Measurements from ENCODE around the gene PEA15. TPM values are rescaled to one million over a fixed set of nuclear protein-coding genes. Genes with fewer than 3 reads are reported as not detected.

Gene PEA15
- total and polyA plus RNA-seq, 2 donors (not counting 3 experiments of a cell fraction or from before 2014, with no cell fraction given): 250 to 304 TPM

DNA sequence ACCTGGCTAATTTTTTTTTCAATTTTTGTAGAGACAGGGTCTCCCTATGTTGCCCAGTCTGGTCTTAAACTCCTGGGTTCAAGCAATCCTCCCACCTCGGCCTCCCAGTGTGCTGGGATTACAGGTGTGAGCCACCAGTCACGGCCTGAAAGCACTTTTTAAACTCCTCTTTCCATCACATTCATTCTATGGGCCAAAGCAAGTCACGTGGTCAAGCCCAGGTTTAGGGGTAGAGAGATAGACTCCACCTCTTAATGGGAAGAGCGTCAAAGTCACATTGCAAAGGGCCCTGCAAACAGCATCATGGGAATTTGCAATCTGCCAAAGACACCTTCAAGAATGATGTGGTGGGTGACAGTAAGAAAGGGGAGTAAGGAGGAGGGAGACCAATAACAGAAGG is 46.6 kb upstream of the PEA15 start:
- dilution Hi-C loops (cut with MboI; ENCODE audit: extremely low pct_ligation_motif_present, low sequenced_read_pairs): no loop called here
- TF ChIP-seq POLR2A (IDR thresholded peaks at IDR 0.05; ENCODE audit: low read depth, low read length): no peak
- TF ChIP-seq JUN (IDR thresholded peaks at IDR 0.05; ENCODE audit: borderline replicate concordance, insufficient read depth, insufficient read length, low read depth): no peak
- TF ChIP-seq, protein P1, sequence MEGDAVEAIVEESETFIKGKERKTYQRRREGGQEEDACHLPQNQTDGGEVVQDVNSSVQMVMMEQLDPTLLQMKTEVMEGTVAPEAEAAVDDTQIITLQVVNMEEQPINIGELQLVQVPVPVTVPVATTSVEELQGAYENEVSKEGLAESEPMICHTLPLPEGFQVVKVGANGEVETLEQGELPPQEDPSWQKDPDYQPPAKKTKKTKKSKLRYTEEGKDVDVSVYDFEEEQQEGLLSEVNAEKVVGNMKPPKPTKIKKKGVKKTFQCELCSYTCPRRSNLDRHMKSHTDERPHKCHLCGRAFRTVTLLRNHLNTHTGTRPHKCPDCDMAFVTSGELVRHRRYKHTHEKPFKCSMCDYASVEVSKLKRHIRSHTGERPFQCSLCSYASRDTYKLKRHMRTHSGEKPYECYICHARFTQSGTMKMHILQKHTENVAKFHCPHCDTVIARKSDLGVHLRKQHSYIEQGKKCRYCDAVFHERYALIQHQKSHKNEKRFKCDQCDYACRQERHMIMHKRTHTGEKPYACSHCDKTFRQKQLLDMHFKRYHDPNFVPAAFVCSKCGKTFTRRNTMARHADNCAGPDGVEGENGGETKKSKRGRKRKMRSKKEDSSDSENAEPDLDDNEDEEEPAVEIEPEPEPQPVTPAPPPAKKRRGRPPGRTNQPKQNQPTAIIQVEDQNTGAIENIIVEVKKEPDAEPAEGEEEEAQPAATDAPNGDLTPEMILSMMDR (IDR thresholded peaks at IDR 0.05; ENCODE audit: extremely low read depth in 1 of 2, insufficient read depth in 1 of 2, low read depth in 1 of 2, low read length in 2 of 2): no peak
- TF ChIP-seq FOS (IDR thresholded peaks at IDR 0.05; ENCODE audit: borderline replicate concordance, insufficient read depth, low read length): no peak
- no peak for TF ChIP-seq MYC (IDR thresholded peaks at IDR 0.05; ENCODE audit: low read depth, low read length)
- TF ChIP-seq POLR2AphosphoS5 (IDR thresholded peaks at IDR 0.05; ENCODE audit: insufficient read depth, low read depth, low read length): no peak
- no peak for TF ChIP-seq EZH2 (IDR thresholded peaks at IDR 0.05; ENCODE audit: borderline replicate concordance, low read depth, low read length, severe bottlenecking)
- H3K36me3 ChIP-seq (ENCODE audit: control insufficient read depth in 2 of 2, extremely low read depth in 1 of 2, insufficient read depth in 2 of 2, low read length in 2 of 2): no peaks in the 10 kb centered on the region

More for the DNA sequence above, 46.6 kb upstream of the PEA15 start:
- DNase-seq (ENCODE audit: low read depth, low spot score) (no peak), FAIRE-seq (no peak)
- H3K9ac ChIP-seq (replicated peaks; ENCODE audit: extremely low read depth, insufficient read depth, low read length): no peak overlapping the region
- H3K9me3 ChIP-seq (replicated peaks; ENCODE audit: control insufficient read depth, insufficient read depth, low read length): no peaks in the 10 kb centered on the region
- H3K79me2 ChIP-seq (ENCODE audit: control insufficient read depth, insufficient read depth, low read length): no peaks in the 10 kb centered on the region
- H3K27me3 ChIP-seq (ENCODE audit: control insufficient read depth in 2 of 2, insufficient read depth in 2 of 2, low read length in 2 of 2): peaks cover 10 to 13% of the 10 kb centered on the region in 2 experiments
- H2AFZ ChIP-seq (ENCODE audit: low read depth, low read length): no peak overlapping the region
- intact Hi-C loops (cut with micrococcal nuclease): no loop called here
- H3K4me1 ChIP-seq (ENCODE audit: control insufficient read depth, extremely low read depth, insufficient read depth, low read length): no peaks in the 10 kb centered on the region
- no peak overlapping the region for H3K4me2 ChIP-seq (ENCODE audit: insufficient read depth, low read length)
- ChIA-PET CTCF (interaction anchor here (1.1 to 1.2 kb wide), 2 partner anchors 9 to 35 kb away, joined by 3 read pairs; no protein-coding TSS in a partner anchor), POLR2A (no interaction called here)
- no peaks in the 10 kb centered on the region for H3K9me1 ChIP-seq (replicated peaks; ENCODE audit: control insufficient read depth, extremely low read depth, insufficient read depth, low read length)
- no peak overlapping the region for H3K27ac ChIP-seq (ENCODE audit: insufficient read depth, low read depth, low read length)
- no peaks in the 10 kb centered on the region for H4K20me1 ChIP-seq (replicated peaks; ENCODE audit: control insufficient read depth, extremely low read depth, insufficient read depth, low read length)
- no peak overlapping the region for H3K4me3 ChIP-seq (replicated peaks in 1 of 3; ENCODE audit: insufficient read depth in 1 of 3, low read depth in 1 of 3, low read length in 3 of 3)
- BruUV-seq (replicated peaks): no TSS peak

All from endothelial cell of umbilical vein (primary cell).